B cell (primary cell): Measurements from ENCODE around the gene RAX2. TPM values are rescaled to one million over a fixed set of nuclear protein-coding genes. Genes with fewer than 3 reads are reported as not detected.

Source experiments
- ATAC-seq: fragments of 200-7000 bp; cut with Tn5 transposase; one replicate; pipeline ENCODE4 v1.10.0; 2021; ENCODE audit warnings: low read depth, mild to moderate bottlenecking, moderate number of reproducible peaks, moderate library complexity
- CTCF ChIA-PET: fragments of 350-600 bp; sonication (Branson Sonifier 250); formaldehyde crosslinking; loops from one replicate; lab custom pipeline; 2021; ENCODE audit warnings: antibody characterized with exemption, inconsistent platforms; lab: Charles Lee
- POLR2A ChIA-PET: fragments of 350-600 bp; sonication (Branson Sonifier 250); formaldehyde crosslinking; loops from one replicate; lab custom pipeline; 2021; ENCODE audit warnings: antibody characterized with exemption; lab: Charles Lee
- DNase-seq: peaks from one replicate; pipeline ENCODE4 v3.0.0; 2013
- H2AFZ ChIP-seq: 2 replicates; pipeline ENCODE4 v1.6.1; 2012; ENCODE audit warnings: mild to moderate bottlenecking, low read depth, low read length; ENCODE audit not compliant: insufficient read depth, poor library complexity, severe bottlenecking
- H3K27ac ChIP-seq, 2 donors: 1 replicate in 1 of 2; 2 replicates in 1 of 2; pipeline ENCODE4 v1.5.1; 2012 to 2013; ENCODE audit warnings: low read length in 2 of 2, mild to moderate bottlenecking in 2 of 2, moderate library complexity in 1 of 2
- H3K27me3 ChIP-seq, 4 experiments: fragments of 200-600 bp in 1 of 4; sonication (generic) in 1 of 4; replicated peaks in 1 of 4; 1 replicate in 2 of 4; 2 replicates in 2 of 4; pipeline versions ENCODE4 v1.6.1 to v1.7.0; 2013 to 2016; ENCODE audit warnings: low read length in 3 of 4, mild to moderate bottlenecking in 2 of 4, mixed read lengths in 1 of 4, moderate library complexity in 1 of 4; ENCODE audit not compliant: insufficient read depth in 4 of 4, control insufficient read depth in 3 of 4; ENCODE audit errors: control extremely low read depth in 1 of 4
- H3K36me3 ChIP-seq, 2 experiments: replicated peaks in 1 of 2; 1 replicate in 1 of 2; 2 replicates in 1 of 2; pipeline versions ENCODE4 v1.6.1 to v1.7.1; 2013; ENCODE audit warnings: low read length in 1 of 2; ENCODE audit not compliant: insufficient read depth in 2 of 2, control insufficient read depth in 1 of 2; ENCODE audit errors: control extremely low read depth in 1 of 2, extremely low read depth in 1 of 2
- H3K4me1 ChIP-seq, 2 donors: fragments of 200-600 bp in 1 of 2; sonication (generic) in 1 of 2; 1 replicate in 1 of 2; 2 replicates in 1 of 2; pipeline versions ENCODE4 v1.5.1 to v1.6.1; 2013 to 2017; ENCODE audit warnings: low read length in 2 of 2; ENCODE audit not compliant: control insufficient read depth in 2 of 2, insufficient read depth in 2 of 2
- H3K4me2 ChIP-seq: replicated peaks from 2 replicates; pipeline ENCODE3; 2012; ENCODE audit warnings: mild to moderate bottlenecking, low read depth, low read length; ENCODE audit not compliant: poor library complexity, severe bottlenecking
- H3K4me3 ChIP-seq, 5 experiments: fragments of 200-600 bp in 1 of 5; sonication (generic) in 1 of 5; 1 replicate in 3 of 5; 2 replicates in 2 of 5; pipeline versions ENCODE4 v1.5.1 to v1.7.0; 2011 to 2016; ENCODE audit warnings: low read length in 4 of 5, mild to moderate bottlenecking in 4 of 5, low read depth in 2 of 5, control low read depth in 1 of 5, moderate library complexity in 1 of 5; ENCODE audit not compliant: insufficient read depth in 1 of 5; ENCODE audit errors: control extremely low read depth in 1 of 5, extremely low read depth in 1 of 5
- H3K79me2 ChIP-seq: fragments of 200-600 bp; sonication (generic); one replicate; pipeline ENCODE4 v1.6.0; 2016; ENCODE audit warnings: low read length; ENCODE audit not compliant: control insufficient read depth, insufficient read depth
- H3K9ac ChIP-seq: fragments of 200-600 bp; sonication (generic); 2 replicates; pipeline ENCODE4 v1.6.1; 2017; ENCODE audit warnings: mild to moderate bottlenecking, low read length, moderate library complexity
- H3K9me3 ChIP-seq, 3 donors: one replicate each; pipeline versions ENCODE4 v1.6.1 to v1.7.1; 2013; ENCODE audit warnings: low read length in 2 of 3; ENCODE audit not compliant: control insufficient read depth in 2 of 3, insufficient read depth in 1 of 3; ENCODE audit errors: control extremely low read depth in 1 of 3
- H4K20me1 ChIP-seq: 2 replicates; pipeline ENCODE4 v1.6.0; 2012; ENCODE audit warnings: mild to moderate bottlenecking, low read length; ENCODE audit not compliant: insufficient read depth, control insufficient read depth, poor library complexity, severe bottlenecking
- H3K27ac Mint-ChIP-seq: one replicate; pipeline ENCODE4 v1.8.0; 2021; ENCODE audit warnings: mixed read lengths
- H3K27me3 Mint-ChIP-seq: one replicate; pipeline ENCODE4 v1.8.0; 2021; ENCODE audit warnings: mixed read lengths
- H3K4me1 Mint-ChIP-seq: one replicate; pipeline ENCODE4 v1.8.0; 2021; ENCODE audit warnings: mixed read lengths
- H3K4me3 Mint-ChIP-seq: one replicate; pipeline ENCODE4 v1.8.0; 2021; ENCODE audit warnings: mixed read lengths
- H3K9me3 Mint-ChIP-seq: one replicate; pipeline ENCODE4 v1.8.0; 2022; ENCODE audit warnings: mixed read lengths; ENCODE audit not compliant: insufficient read depth
- CTCF ChIP-seq: fragments of 200-600 bp; IDR thresholded peaks from one replicate; pipeline ENCODE4 v1.8.0; 2022; ENCODE audit warnings: antibody characterized with exemption, mild to moderate bottlenecking
- EZH2 ChIP-seq: IDR thresholded peaks from 2 replicates; pipeline ENCODE4 v1.6.1; 2012; ENCODE audit warnings: borderline replicate concordance, low read depth, mild to moderate bottlenecking, moderate library complexity, low read length; ENCODE audit not compliant: insufficient read depth, poor library complexity, severe bottlenecking
- WGBS: methylation state at CpG from one replicate; pipeline ENCODE4 v1.1.5; 2013; ENCODE audit warnings: missing lambda C conversion rate; ENCODE audit not compliant: insufficient coverage; 5-methylcytosine and 5-hydroxymethylcytosine counted together
- intact Hi-C: fragments of 100-400 bp; cut with micrococcal nuclease; formaldehyde crosslinking; loops from one replicate; pipeline ENCODE4 v1.10.0; 2022
- polyA plus RNA-seq: library from polyadenylated mRNA; depleted of rRNA; stranded (reverse); fragments of >200 nt; gene quantifications from 2 replicates; pipeline ENCODE4 v1.2.3, GENCODE V29; 2012
- total RNA-seq, 2 donors: library from RNA; stranded (reverse); fragments of 120-200 nt in 1 of 2; gene quantifications; 1 replicate in 1 of 2; 2 replicates in 1 of 2; pipeline versions ENCODE4 v1.2.3 to v1.2.4, GENCODE V29; 2013 to 2022

Gene RAX2
- total and polyA plus RNA-seq, 2 donors (not counting 1 experiment from before 2014, with no cell fraction given), result not detected

- no peaks in the 10 kb centered on the region for H3K79me2 ChIP-seq
- ChIA-PET CTCF (no interaction called here), POLR2A (interaction anchor here (0.6 kb wide), 1 partner anchor 10 kb away, joined by 5 read pairs; no protein-coding TSS in a partner anchor)
- no peak overlapping the region for H2AFZ ChIP-seq
- H3K9me3 ChIP-seq, result no peaks in the 10 kb centered on the region
- H3K36me3 ChIP-seq, result no peaks in the 10 kb centered on the region
- H3K4me3 Mint-ChIP-seq, result no peak overlapping the region
- H3K4me1 ChIP-seq, result no peaks in the 10 kb centered on the region
- no peaks in the 10 kb centered on the region for H3K4me1 Mint-ChIP-seq
- no peaks in the 10 kb centered on the region for H4K20me1 ChIP-seq
- DNase-seq (no peak), ATAC-seq (peak; percentile 24)
- H3K9me3 Mint-ChIP-seq, result no peaks in the 10 kb centered on the region
- no peak overlapping the region for H3K4me3 ChIP-seq
- no peak overlapping the region for H3K4me2 ChIP-seq
- TF ChIP-seq CTCF, result no peak
- no peak for TF ChIP-seq EZH2
- no peak overlapping the region for H3K9ac ChIP-seq
- H3K27me3 ChIP-seq, result no peaks in the 10 kb centered on the region
- no peak overlapping the region for H3K27ac ChIP-seq
- intact Hi-C loops, result no loop called here
- H3K27me3 Mint-ChIP-seq, result no peaks in the 10 kb centered on the region
- no peak overlapping the region for H3K27ac Mint-ChIP-seq
- WGBS, result 88% methylated on average over 1 of the region's 2 CpGs
Measured at GRCh38 chr19:3743486-3743885, 28.5 kb downstream of the RAX2 start.

- ChIA-PET POLR2A (no interaction called here), CTCF (no interaction called here)
- Mint-ChIP-seq H3K4me1 (no peaks in the 10 kb centered on the region), H3K27ac (no peak overlapping the region), H3K27me3 (peaks cover 5% of the 10 kb centered on the region), H3K4me3 (no peak overlapping the region), H3K9me3 (no peaks in the 10 kb centered on the region)
- H2AFZ ChIP-seq, result no peak overlapping the region
- H3K79me2 ChIP-seq, result no peaks in the 10 kb centered on the region
- H3K9ac ChIP-seq, result no peak overlapping the region
- H3K27me3 ChIP-seq, result peaks cover 0 to 6% (median 0%) of the 10 kb centered on the region in 4 experiments
- no peak for ATAC-seq
- WGBS, result 98% methylated on average over 24 of the region's 24 CpGs
- H3K36me3 ChIP-seq, result no peaks in the 10 kb centered on the region
- no peak for TF ChIP-seq EZH2
- intact Hi-C loops, result no loop called here
- no peaks in the 10 kb centered on the region for H3K4me1 ChIP-seq
- H3K9me3 ChIP-seq, result no peaks in the 10 kb centered on the region
- H3K27ac ChIP-seq, result no peak overlapping the region
- H3K4me2 ChIP-seq, result no peak overlapping the region
- H4K20me1 ChIP-seq, result no peaks in the 10 kb centered on the region
- DNase-seq, result no peak
- no peak overlapping the region for H3K4me3 ChIP-seq
Measured at GRCh38 chr19:3740431-3740830, 31.6 kb downstream of the RAX2 start.
